Endometrial microvascular endothelial cells (primary cell): Measurements from ENCODE around the gene SLC34A3. TPM values are rescaled to one million over a fixed set of nuclear protein-coding genes. Genes with fewer than 3 reads are reported as not detected.
"Not testable (repeated sequence)": the region's sequence is repeated elsewhere in the genome, so short reads cannot be mapped to it uniquely, and the experiment has no call there.

Source experiments
- in situ Hi-C: cut with HindIII; loops from 2 replicates; pipeline ENCODE4 v1.10.0; 2017; ENCODE audit warnings: low sequenced_read_pairs, low pct_unique_long_range_greater_than_20kb; ENCODE audit errors: inconsistent ontology term
- total RNA-seq: library from RNA; depleted of rRNA; stranded (reverse); fragments of >200 nt; gene quantifications from one replicate; pipeline ENCODE4 v1.2.3, GENCODE V29; 2015; ENCODE audit errors: inconsistent ontology term

The SLC34A3 gene
- total RNA-seq, 1 donor from 2014 or later, result not detected

GRCh38 chr9:137236936-137237421, 6.3 kb downstream of the SLC34A3 start:
- in situ Hi-C loops, result no loop called here

DNA sequence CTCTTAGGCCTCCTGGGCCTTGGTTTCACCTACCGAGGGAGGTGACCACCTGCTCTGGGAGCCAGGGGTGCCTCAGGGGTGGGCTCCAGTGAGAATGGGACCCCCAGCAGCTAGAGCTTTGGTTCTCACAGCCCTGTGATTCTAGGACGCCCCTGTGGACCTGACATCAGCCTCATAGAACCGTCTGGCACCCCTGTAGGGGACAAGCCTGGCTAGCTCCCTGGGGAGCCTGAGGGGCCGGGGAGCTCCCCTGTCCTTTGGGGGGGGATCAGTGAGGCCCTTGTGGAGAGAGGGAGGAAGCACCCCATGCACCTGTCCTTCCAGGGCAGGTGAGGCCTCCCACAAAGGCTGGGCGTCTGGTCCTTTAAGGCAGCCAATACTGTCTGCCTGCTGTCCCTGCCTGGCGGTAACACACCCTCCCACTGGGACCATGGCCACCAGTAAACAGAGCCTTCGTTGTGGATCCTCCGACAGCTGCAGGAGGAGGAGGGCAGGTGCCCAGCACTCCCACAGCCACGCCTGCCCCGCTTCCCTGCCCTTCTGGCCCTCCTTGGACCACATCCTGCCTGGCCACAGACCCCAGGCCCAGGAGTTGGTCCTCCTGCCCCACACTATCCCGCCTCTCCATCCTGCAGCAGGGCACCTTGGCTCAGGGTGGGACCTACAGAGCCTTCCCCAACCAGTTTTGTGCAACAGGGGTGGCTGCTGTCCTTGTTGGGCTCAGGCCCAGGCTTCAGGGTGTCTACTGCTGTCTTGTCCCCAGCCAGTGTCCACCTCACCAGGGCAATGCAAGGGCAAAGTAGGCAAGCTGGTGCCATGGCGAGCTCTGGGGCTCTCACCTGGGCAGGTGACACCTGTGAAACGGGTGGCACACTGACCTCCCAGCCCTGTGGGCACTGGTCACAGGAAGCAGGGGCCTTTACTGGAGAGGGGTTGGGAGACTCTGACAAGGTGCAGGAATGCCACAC, 7.3 kb downstream of the SLC34A3 start:
- in situ Hi-C loops, result no loop called here

DNA sequence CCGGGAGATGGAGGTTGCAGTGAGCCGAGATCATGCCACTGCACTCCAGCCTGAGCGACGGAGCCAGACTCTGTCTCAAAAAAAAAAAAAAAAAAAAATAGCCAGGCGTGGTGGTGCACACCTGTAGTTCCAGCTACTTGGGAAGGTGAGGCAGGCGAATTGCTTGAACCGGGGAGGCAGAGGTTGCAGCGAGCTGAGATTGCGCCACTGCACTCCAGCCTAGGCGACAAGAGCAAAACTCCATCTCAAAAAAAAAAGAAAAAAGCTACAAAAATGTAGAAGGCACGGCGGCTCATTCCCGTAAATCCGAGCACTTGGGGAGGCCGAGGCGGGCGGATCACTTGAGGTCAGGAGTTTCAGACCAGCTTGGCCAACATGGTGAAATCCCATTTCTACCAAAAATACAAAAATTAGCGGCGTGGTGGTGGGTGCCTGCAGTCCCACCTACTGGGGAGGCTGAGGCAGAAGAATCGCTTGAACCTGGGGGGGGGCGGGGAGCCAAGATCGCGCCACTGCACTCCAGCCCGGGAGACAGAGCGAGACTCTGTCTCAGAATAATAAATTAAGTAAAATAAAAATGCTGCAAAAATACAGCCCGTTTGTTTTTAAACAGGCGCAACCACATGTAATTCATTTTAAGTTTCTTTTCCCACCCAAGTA, 9.0 kb downstream of the SLC34A3 start:
- in situ Hi-C loops, result not testable (repeated sequence)

GRCh38 chr9:137240318-137240840, 9.7 kb downstream of the SLC34A3 start:
- in situ Hi-C loops, result no loop called here

DNA sequence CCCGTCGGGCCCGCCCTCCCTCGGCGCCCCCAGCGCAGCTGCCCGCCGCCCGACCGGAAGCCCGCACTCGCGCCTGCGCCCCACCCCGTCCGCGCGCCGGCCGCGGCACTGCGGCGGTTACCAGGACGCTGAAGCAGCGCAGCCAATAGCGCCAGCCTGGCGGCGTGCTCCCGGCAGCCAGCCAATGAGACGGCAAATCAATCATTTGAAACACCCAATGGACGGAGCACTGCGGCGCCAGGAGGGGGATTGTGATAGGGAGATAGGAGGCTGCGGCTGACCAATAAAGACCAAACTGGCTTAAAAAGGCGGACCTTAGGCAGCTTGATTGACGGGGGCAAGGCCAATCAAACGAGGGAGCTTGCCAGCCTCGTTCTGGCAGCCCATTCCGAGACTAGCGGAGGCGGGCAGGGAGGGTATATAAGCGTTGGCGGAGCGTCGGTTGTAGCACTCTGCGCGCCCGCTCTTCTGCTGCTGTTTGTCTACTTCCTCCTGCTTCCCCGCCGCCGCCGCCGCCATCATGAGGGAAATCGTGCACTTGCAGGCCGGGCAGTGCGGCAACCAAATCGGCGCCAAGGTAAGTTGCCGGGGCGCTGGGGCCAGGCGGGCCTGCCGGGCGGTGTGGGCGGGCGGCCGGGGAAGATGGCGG, 10.3 kb downstream of the SLC34A3 start, which contains the start of gene TUBB4B:
Gene TUBB4B (plus strand): TSS at position 447 of the 649 bp plus-strand sequence. CDS start 74 bp downstream, at position 521.
- in situ Hi-C loops, result no loop called here

GRCh38 chr9:137241490-137242268, 11.0 kb downstream of the SLC34A3 start:
- in situ Hi-C loops, result no loop called here

DNA sequence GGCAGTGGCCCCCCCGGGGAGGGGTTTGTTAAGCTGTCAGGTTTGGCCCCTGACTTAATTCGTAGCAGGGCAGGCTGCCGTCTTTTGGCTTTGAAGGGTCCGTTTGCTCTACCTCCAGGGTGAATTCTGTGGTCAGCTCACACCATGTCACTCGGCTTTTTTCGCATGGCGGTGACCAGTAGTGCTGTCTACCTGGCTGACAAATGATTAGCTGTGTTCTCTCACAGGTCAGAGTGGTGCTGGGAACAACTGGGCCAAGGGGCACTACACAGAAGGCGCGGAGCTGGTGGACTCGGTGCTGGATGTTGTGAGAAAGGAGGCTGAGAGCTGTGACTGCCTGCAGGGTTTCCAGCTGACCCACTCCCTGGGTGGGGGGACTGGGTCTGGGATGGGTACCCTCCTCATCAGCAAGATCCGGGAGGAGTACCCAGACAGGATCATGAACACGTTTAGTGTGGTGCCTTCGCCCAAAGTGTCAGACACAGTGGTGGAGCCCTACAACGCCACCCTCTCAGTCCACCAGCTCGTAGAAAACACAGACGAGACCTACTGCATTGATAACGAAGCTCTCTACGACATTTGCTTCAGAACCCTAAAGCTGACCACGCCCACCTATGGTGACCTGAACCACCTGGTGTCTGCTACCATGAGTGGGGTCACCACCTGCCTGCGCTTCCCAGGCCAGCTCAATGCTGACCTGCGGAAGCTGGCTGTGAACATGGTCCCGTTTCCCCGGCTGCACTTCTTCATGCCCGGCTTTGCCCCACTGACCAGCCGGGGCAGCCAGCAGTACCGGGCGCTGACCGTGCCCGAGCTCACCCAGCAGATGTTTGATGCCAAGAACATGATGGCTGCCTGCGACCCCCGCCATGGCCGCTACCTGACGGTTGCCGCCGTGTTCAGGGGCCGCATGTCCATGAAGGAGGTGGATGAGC, 11.8 kb downstream of the SLC34A3 start:
- in situ Hi-C loops, result no loop called here

- in situ Hi-C loops, result not testable (repeated sequence)
Observed at GRCh38 chr9:137243266-137243625, 12.5 kb downstream of the SLC34A3 start.

GRCh38 chr9:137243626-137244485, 13.2 kb downstream of the SLC34A3 start:
- in situ Hi-C loops, result no loop called here

GRCh38 chr9:137244486-137245449, 14.1 kb downstream of the SLC34A3 start:
- in situ Hi-C loops, result no loop called here

- in situ Hi-C loops, result no loop called here
Observed at GRCh38 chr9:137245450-137246421, 15.0 kb downstream of the SLC34A3 start.

- in situ Hi-C loops, result no loop called here
Observed at GRCh38 chr9:137247135-137247915, 16.6 kb downstream of the SLC34A3 start.

DNA sequence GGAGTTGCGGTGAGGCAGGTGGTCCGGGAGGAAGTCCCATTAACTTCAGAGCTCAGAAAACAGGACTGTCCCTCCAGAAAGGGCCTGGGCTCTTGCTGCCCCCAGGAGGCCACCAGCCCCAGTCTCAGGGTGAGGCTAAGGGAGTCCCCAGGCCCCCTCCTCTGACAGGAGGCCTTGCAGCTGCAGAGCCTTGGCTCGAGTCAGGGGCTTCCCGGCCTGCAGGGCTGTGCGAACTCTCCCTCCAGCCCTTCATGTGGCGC, 17.1 kb downstream of the SLC34A3 start:
- in situ Hi-C loops, result no loop called here
